AG10803 (cell line): ENCODE data around the gene ZNF500.

Experiments used
- DNase-seq: peaks from one replicate; pipeline ENCODE4 v3.0.0; 2010; ENCODE audit warnings: low read depth
- H3K4me3 ChIP-seq: 2 replicates; pipeline ENCODE4 v1.5.1; 2011; ENCODE audit warnings: mild to moderate bottlenecking, low read length, control low read depth
- CTCF ChIP-seq: conservative IDR thresholded peaks from 2 replicates; pipeline ENCODE4 v1.5.1; 2011; ENCODE audit warnings: mild to moderate bottlenecking, low read length, control low read depth, inconsistent platforms

ZNF500 gene

GRCh38 chr16:4749700-4750257, 17.2 kb downstream of the ZNF500 start:
- no peak for DNase-seq
- H3K4me3 ChIP-seq: no peak overlapping the region
- TF ChIP-seq CTCF: no peak

GRCh38 chr16:4748682-4749411, 18.1 kb downstream of the ZNF500 start:
- no peak overlapping the region for H3K4me3 ChIP-seq
- DNase-seq: no peak
- no peak for TF ChIP-seq CTCF

GRCh38 chr16:4747906-4748681, 18.9 kb downstream of the ZNF500 start:
- no peak for DNase-seq
- no peak overlapping the region for H3K4me3 ChIP-seq
- no peak for TF ChIP-seq CTCF

GRCh38 chr16:4746991-4747574, 19.9 kb downstream of the ZNF500 start:
- DNase-seq: peak; percentile 42
- no peak overlapping the region for H3K4me3 ChIP-seq
- no peak for TF ChIP-seq CTCF

- DNase-seq: no peak
- no peak for TF ChIP-seq CTCF
Measured at GRCh38 chr16:4746215-4746614, 20.7 kb downstream of the ZNF500 start.

GRCh38 chr16:4745274-4745569, 21.7 kb downstream of the ZNF500 start:
- no peak for TF ChIP-seq CTCF
- DNase-seq: no peak
- no peak overlapping the region for H3K4me3 ChIP-seq

More at GRCh38 chr16:4746215-4746614, 20.7 kb downstream of the ZNF500 start:
- no peak overlapping the region for H3K4me3 ChIP-seq
